GM18858 (cell line): ENCODE measurements around the gene USP49.
"Not testable (repeated sequence)": the region's sequence is repeated elsewhere in the genome, so short reads cannot be mapped to it uniquely, and the experiment has no call there.

ENCODE experiments used
- ATAC-seq: cut with Tn5 transposase; IDR thresholded peaks from one replicate; pipeline ENCODE4 v1.9.1; 2021; ENCODE audit not compliant: unreplicated experiment

USP49 gene

GRCh38 chr6:41814629-41815028 is 80.5 kb downstream of the USP49 start:
- no peak for ATAC-seq

DNA sequence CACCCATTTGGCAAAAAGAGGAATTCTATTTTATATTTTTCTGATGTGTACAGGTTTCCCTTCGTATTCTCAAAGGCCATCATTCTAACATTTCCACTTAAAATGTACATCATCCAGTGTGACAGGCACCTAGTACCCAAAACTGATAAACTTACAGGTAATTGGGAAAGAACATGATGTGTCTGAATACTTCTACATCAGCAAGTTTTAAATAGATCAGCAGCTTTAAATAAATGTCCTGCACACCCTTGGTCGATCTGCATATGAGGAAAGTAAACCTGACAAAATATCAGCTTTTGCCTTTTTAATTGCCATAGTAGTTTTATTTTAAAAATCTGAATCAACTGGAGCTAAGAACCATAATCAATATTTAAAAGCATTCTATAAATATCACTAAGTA is 81.2 kb downstream of the USP49 start:
- ATAC-seq, result no peak

DNA sequence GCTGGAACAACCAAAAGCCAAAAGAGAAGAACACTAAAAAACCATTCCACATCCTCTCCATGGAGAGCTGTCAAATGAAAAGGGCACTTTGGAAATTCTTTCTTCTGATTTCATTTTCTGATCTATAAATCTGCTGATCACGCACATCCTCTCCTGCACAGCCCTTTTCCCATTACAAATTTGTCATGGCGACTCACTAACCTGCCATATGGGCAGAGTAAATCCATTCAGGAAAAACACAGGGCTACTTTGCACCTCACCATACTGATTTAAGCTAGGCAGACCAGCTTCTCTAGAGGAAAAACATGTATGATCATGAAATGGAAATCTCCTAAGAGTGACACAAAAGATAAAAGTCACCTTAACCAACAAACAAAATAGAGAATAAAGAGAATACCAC is 81.7 kb downstream of the USP49 start:
- ATAC-seq, result no peak

DNA sequence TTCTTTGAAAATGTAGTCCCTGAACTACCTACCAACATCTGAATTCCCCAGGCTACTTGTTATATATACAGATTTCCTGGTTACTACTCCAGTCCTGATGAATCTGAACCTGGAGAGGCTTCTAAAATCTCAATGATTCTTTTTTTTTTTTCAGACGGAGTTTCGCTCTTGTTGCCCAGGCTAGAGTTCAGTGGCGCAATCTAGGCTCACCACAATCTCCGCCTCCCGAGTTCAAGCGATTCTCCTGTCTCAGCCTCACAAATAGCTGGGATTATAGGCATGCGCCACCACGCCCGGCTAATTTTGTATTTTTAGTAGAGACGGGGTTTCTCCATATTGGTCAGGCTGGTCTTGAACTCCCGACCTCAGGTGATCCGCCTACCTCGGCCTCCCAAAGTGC is 83.2 kb downstream of the USP49 start:
- not testable (repeated sequence) for ATAC-seq

DNA sequence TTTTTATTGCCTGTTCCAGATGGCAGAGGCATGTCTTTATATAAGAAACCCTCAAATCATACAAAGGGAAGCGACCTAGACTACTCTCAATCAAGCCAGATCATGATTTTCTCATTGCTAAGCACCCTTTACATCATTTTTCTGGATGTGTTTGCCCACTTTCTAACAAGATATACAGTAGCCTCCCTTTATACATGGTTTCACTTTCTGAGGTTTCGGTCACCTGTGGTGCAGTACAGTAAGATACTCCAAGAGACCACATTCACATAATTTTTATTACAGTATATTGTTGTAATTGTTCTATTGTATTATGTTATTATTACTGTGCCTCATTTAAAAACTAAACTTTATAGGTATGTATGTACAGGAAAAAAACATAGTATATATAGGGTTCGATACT is 84.1 kb downstream of the USP49 start:
- no peak for ATAC-seq

DNA sequence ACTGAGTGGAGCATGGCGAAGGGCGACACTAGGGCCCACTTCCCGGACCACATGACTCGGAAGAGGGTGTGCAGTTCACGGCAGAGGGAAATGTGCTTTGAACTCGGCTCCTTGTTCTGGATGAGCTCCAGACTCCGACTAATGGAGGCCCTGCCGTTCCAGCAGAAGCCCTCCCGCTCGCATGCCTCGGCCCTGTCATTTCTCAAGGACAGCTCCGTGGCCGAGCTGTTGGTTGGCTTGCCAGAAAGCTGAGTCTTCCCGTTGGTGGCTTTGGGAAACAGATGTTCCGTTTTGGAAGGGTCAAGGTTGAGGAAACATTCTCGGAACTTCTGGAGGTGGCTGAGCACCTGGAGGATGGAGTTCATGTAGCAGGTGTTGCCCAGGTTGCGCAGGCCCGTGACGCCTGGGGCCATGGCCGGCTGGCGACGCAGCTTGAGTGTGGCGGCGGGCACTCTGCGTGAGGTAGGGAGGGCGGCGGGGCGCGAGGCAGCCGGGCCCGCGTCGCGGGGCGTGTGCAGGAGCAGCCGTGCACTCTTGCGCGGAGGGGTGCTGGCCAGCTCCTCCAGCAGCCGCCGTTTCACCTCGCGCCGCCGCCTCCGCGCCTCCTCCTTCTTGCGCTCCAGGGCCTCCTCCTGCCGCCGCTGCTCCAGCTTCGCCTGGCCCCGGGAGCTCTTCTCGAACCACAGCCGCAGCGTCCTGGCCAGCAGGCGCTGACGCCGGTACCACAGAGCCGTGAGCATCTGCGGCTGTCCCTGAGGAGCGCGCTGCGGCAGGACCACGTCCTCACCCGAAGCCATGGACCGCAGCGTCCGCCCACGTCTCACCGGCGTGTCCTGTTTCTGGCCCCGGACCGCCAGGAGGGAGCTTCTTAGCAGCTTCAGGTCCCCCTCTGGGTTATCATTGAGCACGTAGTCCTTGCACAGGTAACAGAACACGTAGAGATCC is 89.1 kb downstream of the USP49 start:
- ATAC-seq, result no peak

GRCh38 chr6:41801380-41801779 is 93.8 kb downstream of the USP49 start:
- ATAC-seq, result no peak

DNA sequence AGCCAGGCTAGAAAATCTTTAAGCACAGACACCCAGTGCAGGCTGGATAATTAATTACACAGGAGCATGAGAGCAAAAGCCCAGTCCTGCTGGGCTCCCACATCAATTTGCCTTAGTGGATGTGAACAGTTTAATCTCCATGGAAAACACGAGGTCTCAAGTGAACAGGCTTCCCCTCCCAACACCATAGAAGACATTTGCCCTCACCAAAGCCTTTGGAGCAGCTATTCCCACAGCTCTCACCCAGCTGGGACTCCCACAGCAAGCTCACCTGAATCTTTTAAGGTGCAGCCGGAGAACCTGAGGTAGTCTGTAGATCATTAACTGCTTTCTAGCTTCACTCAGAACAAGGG is 95.6 kb downstream of the USP49 start:
- ATAC-seq, result no peak

- no peak for ATAC-seq
Measured at GRCh38 chr6:41798901-41799558, 96.1 kb downstream of the USP49 start.

DNA sequence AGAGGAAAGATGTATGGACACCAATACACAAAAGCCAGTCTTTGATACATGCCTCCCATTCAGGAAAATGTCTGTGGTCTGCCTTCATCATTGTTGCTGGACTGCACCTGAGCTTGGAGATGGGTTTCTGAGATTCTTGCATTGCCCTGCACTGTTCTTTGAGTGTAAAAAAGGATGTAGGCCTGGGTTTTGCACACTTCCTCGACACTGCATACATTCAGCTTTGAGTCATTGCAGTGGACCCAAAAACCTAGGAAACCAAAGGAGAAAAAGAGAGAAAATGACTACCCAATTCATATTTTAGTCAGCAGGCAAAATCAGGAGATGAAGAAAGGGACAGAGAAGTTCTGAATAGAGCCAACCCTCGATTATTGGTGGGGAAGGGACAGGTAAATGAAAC is 98.7 kb downstream of the USP49 start:
- no peak for ATAC-seq

DNA sequence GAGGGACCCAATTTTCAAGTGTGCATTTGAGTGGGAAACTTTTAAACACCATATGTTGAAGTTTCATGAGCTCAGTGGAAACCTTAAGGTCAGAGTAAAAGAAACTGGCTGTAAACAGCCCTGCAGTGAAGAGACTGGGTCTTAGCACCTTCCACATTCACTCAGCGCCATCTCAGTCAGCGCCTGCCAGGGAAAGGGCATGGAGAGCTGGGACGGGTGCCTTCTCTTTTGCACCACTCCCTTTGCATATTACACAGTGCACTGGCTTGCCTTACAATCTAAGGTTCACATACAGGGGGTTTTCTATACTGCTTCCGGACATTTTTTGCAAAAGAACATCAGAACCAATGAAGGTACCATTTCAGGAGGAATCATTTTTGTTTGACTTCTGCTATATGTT is 103.2 kb downstream of the USP49 start:
- ATAC-seq, result no peak

GRCh38 chr6:41791305-41791704 is 103.9 kb downstream of the USP49 start:
- ATAC-seq, result no peak

GRCh38 chr6:41790045-41790444 is 105.1 kb downstream of the USP49 start:
- ATAC-seq, result no peak

DNA sequence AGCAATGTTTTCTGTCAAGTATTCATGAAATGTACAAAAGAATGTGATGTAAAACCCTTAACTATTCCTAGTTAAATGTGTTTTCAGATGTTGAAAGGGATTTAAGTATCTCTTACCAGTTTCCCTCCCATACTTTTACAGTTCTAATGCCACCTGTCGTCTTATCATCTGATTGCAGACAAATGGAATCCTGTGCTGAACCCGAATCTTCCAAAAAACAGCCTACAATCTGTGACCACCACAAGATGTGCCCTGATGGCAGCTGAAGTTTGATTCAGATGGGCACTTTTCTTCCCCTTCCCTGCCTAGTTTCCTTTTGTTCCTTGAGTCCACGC is 105.8 kb downstream of the USP49 start:
- no peak for ATAC-seq

DNA sequence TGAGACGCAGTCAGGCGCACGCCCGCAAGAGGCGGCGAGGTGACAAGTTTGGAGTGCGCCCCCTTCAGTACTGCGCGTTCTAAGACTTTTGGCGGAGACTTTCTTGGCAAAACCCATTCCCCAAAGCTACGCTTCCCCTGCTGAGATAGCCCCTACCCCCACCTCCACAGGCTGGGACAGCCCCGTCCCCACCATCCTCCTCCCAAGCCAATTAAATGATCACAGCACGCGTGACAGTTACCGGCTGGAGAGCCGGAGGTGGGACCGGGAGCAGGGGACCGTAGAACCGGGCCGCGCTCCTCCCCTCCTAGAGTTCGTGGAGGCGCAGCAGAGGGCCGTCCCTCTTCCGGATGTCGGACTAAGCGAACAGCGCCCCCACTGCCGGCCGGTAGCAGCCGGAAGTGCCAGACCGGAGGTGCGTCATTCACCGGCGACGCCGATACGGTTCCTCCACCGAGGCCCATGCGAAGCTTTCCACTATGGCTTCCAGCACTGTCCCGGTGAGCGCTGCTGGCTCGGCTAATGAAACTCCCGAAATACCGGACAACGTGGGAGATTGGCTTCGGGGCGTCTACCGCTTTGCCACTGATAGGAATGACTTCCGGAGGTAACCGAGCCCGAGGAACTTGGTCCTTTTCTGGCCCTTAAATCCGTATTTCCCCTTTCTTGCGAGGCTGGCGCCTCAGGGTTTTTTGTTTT is 107.8 kb downstream of the USP49 start, which contains the start of gene TOMM6:
Gene TOMM6 (plus strand): TSS at position 476 of the 699 bp plus-strand sequence. CDS start 4 bp downstream, at position 480.
- peak; percentile 59 for ATAC-seq

DNA sequence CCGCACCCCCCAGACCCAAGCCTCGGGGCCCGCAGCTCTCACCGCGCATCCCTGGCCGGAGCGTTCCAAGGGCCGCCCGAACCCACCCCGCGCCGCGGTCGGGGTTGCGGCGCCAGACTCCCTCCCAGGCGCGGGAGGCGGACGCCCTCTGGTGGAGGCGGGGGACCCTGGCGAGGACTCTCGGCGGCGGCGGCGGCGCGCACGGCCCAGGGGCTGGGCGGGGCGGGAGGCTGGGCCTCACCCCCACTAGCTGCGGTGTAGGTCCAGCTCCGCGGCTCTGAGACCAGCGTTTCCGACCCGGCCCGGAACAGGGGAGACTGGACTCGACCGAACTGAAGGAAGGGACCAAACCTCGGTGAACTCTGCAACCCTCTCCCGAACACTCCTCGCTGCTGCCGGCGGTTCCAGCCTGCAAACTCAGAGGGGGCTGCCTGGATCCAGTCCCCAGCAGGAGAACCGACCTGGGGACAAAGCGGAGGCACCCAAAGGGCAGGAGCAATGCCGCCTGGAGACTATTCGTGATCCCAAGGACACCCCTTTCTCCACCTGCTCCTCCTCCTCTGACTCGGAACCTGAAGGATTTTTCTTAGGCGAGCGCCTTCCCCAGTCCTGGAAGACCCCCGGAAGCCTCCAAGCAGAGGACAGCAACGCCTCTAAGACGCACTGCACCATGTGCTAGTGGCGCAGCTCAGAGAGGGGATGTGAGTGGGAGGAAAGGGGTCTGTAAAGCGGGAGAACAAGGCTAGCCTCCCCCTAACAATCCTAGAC is 108.5 kb downstream of the USP49 start:
- ATAC-seq, result peak; percentile 34

GRCh38 chr6:41785689-41786450 is 109.3 kb downstream of the USP49 start:
- no peak for ATAC-seq

- ATAC-seq, result no peak
Measured at GRCh38 chr6:41785254-41785653, 109.9 kb downstream of the USP49 start.

DNA sequence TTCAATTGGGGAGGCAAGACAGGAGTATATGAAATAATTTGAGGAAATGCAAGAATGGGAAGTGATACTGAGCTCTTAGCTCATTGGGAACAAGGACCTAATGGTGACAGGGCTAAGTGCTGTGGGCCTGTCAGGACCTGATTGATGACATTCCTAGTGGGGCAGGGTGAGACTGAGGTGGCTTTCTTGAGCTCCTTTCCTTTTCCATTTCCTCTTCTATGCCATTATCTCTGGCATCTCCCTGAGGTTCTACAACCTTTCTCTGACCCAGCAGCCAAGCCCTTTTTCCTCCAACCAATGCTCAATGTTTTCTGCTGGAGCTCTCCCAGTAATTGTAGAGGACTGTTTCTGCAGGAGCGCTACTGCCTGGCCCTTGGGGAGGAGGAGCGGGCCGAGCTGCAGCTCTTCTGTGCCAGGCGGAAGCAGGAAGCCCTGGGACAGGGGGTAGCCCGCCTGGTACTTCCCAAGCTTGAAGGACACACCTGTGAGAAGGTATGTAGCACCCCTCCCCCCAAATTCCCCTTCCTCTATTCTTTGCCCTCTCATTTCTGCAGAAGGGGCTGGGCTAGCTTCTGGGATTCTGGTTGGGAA is 110.5 kb downstream of the USP49 start:
- no peak for ATAC-seq
